Measurements from ENCODE around the gene STPG3. TPM values are rescaled to one million over a fixed set of nuclear protein-coding genes. Genes with fewer than 3 reads are reported as not detected.

STPG3 gene
- total and polyA plus RNA-seq, 2 of the 13 experiments (the other 11 are each of a cell fraction or from before 2014, with no cell fraction given), result not detected

GRCh38 chr9:137254624-137255447 is 3.8 kb downstream of the STPG3 start, which contains the start of gene NELFB (continued):
- TF ChIP-seq ZNF687 (CRISPR knock-in tag; IDR thresholded peaks at IDR 0.05) (peak; percentile 48), TAF1 (CRISPR knock-in tag; IDR thresholded peaks at IDR 0.05) (peak; percentile 73), ZNF652 (CRISPR knock-in tag; IDR thresholded peaks at IDR 0.05; ENCODE audit: borderline replicate concordance, low read depth) (no peak), RAD51 (IDR thresholded peaks at IDR 0.05; ENCODE audit: borderline replicate concordance) (no peak), ZBTB33 (CRISPR knock-in tag; IDR thresholded peaks at IDR 0.05) (no peak), BCLAF1 (IDR thresholded peaks at IDR 0.05) (no peak), KDM1A (CRISPR knock-in tag; IDR thresholded peaks at IDR 0.05) (no peak), PRMT3 (CRISPR knock-in tag; IDR thresholded peaks at IDR 0.05; ENCODE audit: borderline replicate concordance, low read depth) (no peak), PHF21A (CRISPR knock-in tag; IDR thresholded peaks at IDR 0.05) (0 out of 2 replicates have a peak, but pooled peaks have one; percentile 38), ZNF264 (CRISPR knock-in tag; IDR thresholded peaks at IDR 0.05) (no peak), TOE1 (CRISPR knock-in tag; IDR thresholded peaks at IDR 0.05) (peak; percentile 48), MAF1 (CRISPR knock-in tag; IDR thresholded peaks at IDR 0.05; ENCODE audit: borderline replicate concordance) (peak; percentile 81), MATR3 (CRISPR knock-in tag; IDR thresholded peaks at IDR 0.05) (no peak), ZNF580 (CRISPR knock-in tag; IDR thresholded peaks at IDR 0.05; ENCODE audit: borderline replicate concordance, low read depth) (no peak), CERS6 (CRISPR knock-in tag; IDR thresholded peaks at IDR 0.05) (0 out of 2 replicates have a peak, but pooled peaks have one; percentile 52), ZNF44 (CRISPR knock-in tag; IDR thresholded peaks at IDR 0.05) (no peak), ZNF468 (CRISPR knock-in tag; IDR thresholded peaks at IDR 0.05) (no peak), NR2F6 (IDR thresholded peaks at IDR 0.05) (no peak), NR2F6 (CRISPR knock-in tag; IDR thresholded peaks at IDR 0.05) (peak; percentile 57; the same call in 1 of the 2 replicates), ZNF563 (CRISPR knock-in tag; IDR thresholded peaks at IDR 0.05) (peak; percentile 50; the same call in 1 of the 2 replicates), MEIS2 (CRISPR knock-in tag; IDR thresholded peaks at IDR 0.05) (peak; percentile 75; the same call in 1 of the 2 replicates)

Data from HepG2 (cell line).